ENCODE results near the gene CYB5RL. TPM values are rescaled to one million over a fixed set of nuclear protein-coding genes. Genes with fewer than 3 reads are reported as not detected.

The CYB5RL gene, protein sequence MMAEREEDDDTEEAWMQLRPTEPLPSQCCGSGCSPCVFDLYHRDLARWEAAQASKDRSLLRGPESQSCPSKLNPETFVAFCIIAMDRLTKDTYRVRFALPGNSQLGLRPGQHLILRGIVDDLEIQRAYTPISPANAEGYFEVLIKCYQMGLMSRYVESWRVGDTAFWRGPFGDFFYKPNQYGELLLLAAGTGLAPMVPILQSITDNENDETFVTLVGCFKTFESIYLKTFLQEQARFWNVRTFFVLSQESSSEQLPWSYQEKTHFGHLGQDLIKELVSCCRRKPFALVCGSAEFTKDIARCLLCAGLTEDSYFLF
- total RNA-seq (2016; rRNA removed; fragmentation: Illumina TruSeq; extraction: Trizol) (4.1 and 5.0 TPM in 2 replicates), polyA plus RNA-seq (2011; rRNA removed) (3.7 and 3.9 TPM in 2 replicates), polyA minus RNA-seq (2011; rRNA and poly(A)+ RNA removed; ENCODE audit: low replicate concordance) (5.6 and 19.2 TPM in 2 replicates), Bru-seq, nascent RNA (percentile 48 among the genes with signal in this experiment), BruChase-seq, experiment 1, labeled RNA remaining after a 6-hour chase (percentile 63 among the genes with signal in this experiment), BruChase-seq, experiment 2, labeled RNA remaining after a 2-hour chase (percentile 60 among the genes with signal in this experiment)
- 4.4 and 6.3 TPM in 2 replicates for total RNA-seq (2016; cell fraction: cytosol; rRNA removed; fragmentation: Illumina TruSeq; extraction: Trizol; ENCODE audit: low read depth)
- 4.6 and 4.8 TPM in 2 replicates for total RNA-seq (2016; cell fraction: insoluble cytoplasmic fraction; rRNA removed; fragmentation: Illumina TruSeq; extraction: Trizol)
- total RNA-seq (2016; cell fraction: membrane; rRNA removed; fragmentation: Illumina TruSeq; extraction: Trizol) = 4.8 and 6.3 TPM in 2 replicates
- 2.2 and 3.2 TPM in 2 replicates for total RNA-seq (2016; cell fraction: nucleus; rRNA removed; fragmentation: Illumina TruSeq; extraction: Trizol)
- polyA plus RNA-seq (2011; cell fraction: cytosol; rRNA removed) = 3.2 TPM in 2 replicates
- polyA plus RNA-seq (2011; cell fraction: nucleus; rRNA removed) = 6.4 and 7.3 TPM in 2 replicates
- 2.2 and 2.6 TPM in 2 replicates for polyA plus RNA-seq (2012)
- polyA plus RNA-seq (2016; cell fraction: cytosol; fragmentation: Illumina TruSeq; extraction: Trizol; ENCODE audit: low read depth) = 5.6 and 6.5 TPM in 2 replicates
- 2.7 and 2.9 TPM in 2 replicates for polyA plus RNA-seq (2016; cell fraction: insoluble cytoplasmic fraction; fragmentation: Illumina TruSeq; extraction: Trizol; ENCODE audit: low read depth)
- polyA plus RNA-seq (2016; cell fraction: membrane; fragmentation: Illumina TruSeq; extraction: Trizol; ENCODE audit: low read depth) = 3.5 and 4.4 TPM in 2 replicates
- 4.5 and 5.3 TPM in 2 replicates for polyA plus RNA-seq (2016; cell fraction: nucleus; fragmentation: Illumina TruSeq; extraction: Trizol; ENCODE audit: insufficient read depth, low read depth)
- polyA minus RNA-seq (2011; cell fraction: cytosol; rRNA and poly(A)+ RNA removed) = 0.79 and 1.4 TPM in 2 replicates
- 3.5 and 6.2 TPM in 2 replicates for polyA minus RNA-seq (2011; cell fraction: nucleus; rRNA and poly(A)+ RNA removed)
- long read RNA-seq, experiment 1, partial matches to known transcripts = 0 of 6 reads
- long read RNA-seq, experiment 1, other reads (novel, unspliced or antisense) = 6 of 6 reads
- long read RNA-seq, experiment 2, partial matches to known transcripts = 0 of 3 reads
- long read RNA-seq, experiment 2, other reads (novel, unspliced or antisense) = 3 of 3 reads

DNA sequence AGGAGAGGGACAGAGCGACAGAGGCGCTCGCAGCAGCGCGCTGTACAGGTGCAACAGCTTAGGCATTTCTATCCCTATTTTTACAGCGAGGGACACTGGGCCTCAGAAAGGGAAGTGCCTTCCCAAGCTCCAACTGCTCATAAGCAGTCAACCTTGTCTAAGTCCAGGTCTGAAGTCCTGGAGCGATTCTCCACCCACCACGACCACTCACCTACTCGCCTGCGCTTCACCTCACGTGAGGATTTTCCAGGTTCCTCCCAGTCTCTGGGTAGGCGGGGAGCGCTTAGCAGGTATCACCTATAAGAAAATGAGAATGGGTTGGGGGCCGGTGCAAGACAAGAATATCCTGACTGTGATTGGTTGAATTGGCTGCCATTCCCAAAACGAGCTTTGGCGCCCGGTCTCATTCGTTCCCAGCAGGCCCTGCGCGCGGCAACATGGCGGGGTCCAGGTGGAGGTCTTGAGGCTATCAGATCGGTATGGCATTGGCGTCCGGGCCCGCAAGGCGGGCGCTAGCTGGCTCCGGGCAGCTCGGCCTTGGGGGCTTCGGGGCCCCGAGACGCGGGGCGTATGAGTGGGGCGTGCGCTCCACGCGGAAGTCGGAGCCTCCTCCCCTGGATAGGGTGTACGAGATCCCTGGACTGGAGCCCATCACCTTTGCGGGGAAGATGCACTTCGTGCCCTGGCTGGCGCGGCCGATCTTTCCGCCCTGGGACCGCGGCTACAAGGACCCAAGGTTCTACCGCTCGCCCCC lies at the start of gene CYB5RL, which contains the start of gene MRPL37:
TSS of gene CYB5RL (minus strand) at position 266 of the 754 bp plus-strand sequence. CDS start 4,414 bp downstream, outside the sequence.
TSS of gene MRPL37 (plus strand) at position 403 of the 754 bp plus-strand sequence. CDS start at position 480, 77 bp downstream.
- ATAC-seq (peak; percentile 96), FAIRE-seq (peak; percentile 95), DNase-seq (ENCODE audit: low spot score) (peak; percentile 97)
- Histone ChIP-seq H3K27ac (ENCODE audit: extremely low read length, insufficient read depth, low read length) (peak within 1 kb of the TSS; percentile 77), H4K20me1 (ENCODE audit: insufficient read depth, low read length) (no peaks in the 10 kb centered on the region), H3K27me3 (ENCODE audit: control insufficient read depth in 1 of 2, insufficient read depth in 2 of 2, low read length in 2 of 2) (no peaks in the 10 kb centered on the region; a peak in 1 of 5 replicates), H3K4me3 (replicated peaks in 1 of 3; ENCODE audit: insufficient read depth in 1 of 3, low read depth in 2 of 3, low read length in 3 of 3) (peak within 1 kb of the TSS; percentile 89 to 95 (median 94)), H3K4me1 (ENCODE audit: insufficient read depth, low read length) (peaks cover 34% of the 10 kb centered on the region), H3K9me3 (ENCODE audit: low read length) (no peaks in the 10 kb centered on the region), H3K79me2 (ENCODE audit: insufficient read depth, low read length) (peaks cover 33% of the 10 kb centered on the region), H2AFZ (ENCODE audit: low read length) (peak within 1 kb of the TSS; percentile 73), H3K9ac (ENCODE audit: insufficient read depth, low read depth, low read length) (peak within 1 kb of the TSS; percentile 93), H3K4me2 (ENCODE audit: low read depth, low read length) (peak within 1 kb of the TSS; percentile 96), H3K36me3 (replicated peaks in 1 of 2; ENCODE audit: control insufficient read depth in 1 of 2, insufficient read depth in 2 of 2, low read length in 2 of 2) (peaks cover 2 to 11% of the 10 kb centered on the region in 2 experiments; a peak in 4 of 5 replicates)
- in situ Hi-C loops (cut with HindIII; ENCODE audit: extremely low pct_ligation_motif_present, low pct_unique_long_range_greater_than_20kb) = no loop called here
- POLR2A ChIA-PET = interaction anchor here (0.5 to 2.4 kb wide), 22 partner anchors 10 to 1009 kb away, joined by 3 to 10 read pairs (median 4); partner anchors contain the start of gene SSBP3
- 3% methylated on average over 6 of the region's 51 CpGs for WGBS (ENCODE audit: low lambda C conversion rate)
- intact Hi-C loops (cut with micrococcal nuclease; ENCODE audit: unreplicated experiment) = loop anchor here (10.0 kb wide), 1 partner anchor 125 kb away; no protein-coding TSS in a partner anchor
- no TSS peak for BruUV-seq (replicated peaks)
- CTCF ChIA-PET (ENCODE audit: low intra/inter-chr PET ratio, low total read pairs) = no interaction called here
- peak; percentile 82; the same call in 1 of the 2 replicates for TF ChIP-seq BRD4 (CRISPR knock-in tag; IDR thresholded peaks at IDR 0.05)
- TF ChIP-seq, protein P1, sequence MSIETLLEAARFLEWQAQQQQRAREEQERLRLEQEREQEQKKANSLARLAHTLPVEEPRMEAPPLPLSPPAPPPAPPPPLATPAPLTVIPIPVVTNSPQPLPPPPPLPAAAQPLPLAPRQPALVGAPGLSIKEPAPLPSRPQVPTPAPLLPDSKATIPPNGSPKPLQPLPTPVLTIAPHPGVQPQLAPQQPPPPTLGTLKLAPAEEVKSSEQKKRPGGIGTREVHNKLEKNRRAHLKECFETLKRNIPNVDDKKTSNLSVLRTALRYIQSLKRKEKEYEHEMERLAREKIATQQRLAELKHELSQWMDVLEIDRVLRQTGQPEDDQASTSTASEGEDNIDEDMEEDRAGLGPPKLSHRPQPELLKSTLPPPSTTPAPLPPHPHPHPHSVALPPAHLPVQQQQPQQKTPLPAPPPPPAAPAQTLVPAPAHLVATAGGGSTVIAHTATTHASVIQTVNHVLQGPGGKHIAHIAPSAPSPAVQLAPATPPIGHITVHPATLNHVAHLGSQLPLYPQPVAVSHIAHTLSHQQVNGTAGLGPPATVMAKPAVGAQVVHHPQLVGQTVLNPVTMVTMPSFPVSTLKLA (IDR thresholded peaks at IDR 0.05) = 0 out of 2 replicates have a peak, but pooled peaks have one; percentile 4
- TF ChIP-seq ATM (IDR thresholded peaks at IDR 0.05; ENCODE audit: borderline replicate concordance) = no peak
- TF ChIP-seq PHF8 (CRISPR knock-in tag; IDR thresholded peaks at IDR 0.05) = peak; percentile 96
- TF ChIP-seq RARA (CRISPR knock-in tag; IDR thresholded peaks at IDR 0.05) = peak; percentile 66
- TF ChIP-seq, protein P2, sequence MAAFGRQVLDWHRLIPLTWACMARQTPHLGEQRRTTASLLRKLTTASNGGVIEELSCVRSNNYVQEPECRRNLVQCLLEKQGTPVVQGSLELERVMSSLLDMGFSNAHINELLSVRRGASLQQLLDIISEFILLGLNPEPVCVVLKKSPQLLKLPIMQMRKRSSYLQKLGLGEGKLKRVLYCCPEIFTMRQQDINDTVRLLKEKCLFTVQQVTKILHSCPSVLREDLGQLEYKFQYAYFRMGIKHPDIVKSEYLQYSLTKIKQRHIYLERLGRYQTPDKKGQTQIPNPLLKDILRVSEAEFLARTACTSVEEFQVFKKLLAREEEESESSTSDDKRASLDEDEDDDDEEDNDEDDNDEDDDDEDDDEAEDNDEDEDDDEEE (CRISPR knock-in tag; IDR thresholded peaks at IDR 0.05) = peak; percentile 79; the same call in 1 of the 2 replicates
- TF ChIP-seq, protein P3, sequence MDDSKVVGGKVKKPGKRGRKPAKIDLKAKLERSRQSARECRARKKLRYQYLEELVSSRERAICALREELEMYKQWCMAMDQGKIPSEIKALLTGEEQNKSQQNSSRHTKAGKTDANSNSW (CRISPR knock-in tag; IDR thresholded peaks at IDR 0.05; ENCODE audit: borderline replicate concordance) = no peak
- TF ChIP-seq SNAI1 (CRISPR knock-in tag; IDR thresholded peaks at IDR 0.05; ENCODE audit: borderline replicate concordance) = no peak
- TF ChIP-seq SP2 (CRISPR knock-in tag; IDR thresholded peaks at IDR 0.05) = peak; percentile 99
- TF ChIP-seq ZBTB7B (CRISPR knock-in tag; IDR thresholded peaks at IDR 0.05) = peak; percentile 60
- TF ChIP-seq GATAD1 (CRISPR knock-in tag; IDR thresholded peaks at IDR 0.05) = peak; percentile 93
- peak; percentile 77; the same call in 1 of the 2 replicates for TF ChIP-seq GABPB1 (CRISPR knock-in tag; IDR thresholded peaks at IDR 0.05)
